Measurements from ENCODE around the gene TRIO. TPM values are rescaled to one million over a fixed set of nuclear protein-coding genes. Genes with fewer than 3 reads are reported as not detected.
A peak's percentile ranks its signal among the peaks of the same experiment; 100 is the strongest.
"Not testable (repeated sequence)": the region's sequence is repeated elsewhere in the genome, so short reads cannot be mapped to it uniquely, and the experiment has no call there.

TRIO gene
- total RNA-seq, 1 donor from 2014 or later = 170 TPM

DNA sequence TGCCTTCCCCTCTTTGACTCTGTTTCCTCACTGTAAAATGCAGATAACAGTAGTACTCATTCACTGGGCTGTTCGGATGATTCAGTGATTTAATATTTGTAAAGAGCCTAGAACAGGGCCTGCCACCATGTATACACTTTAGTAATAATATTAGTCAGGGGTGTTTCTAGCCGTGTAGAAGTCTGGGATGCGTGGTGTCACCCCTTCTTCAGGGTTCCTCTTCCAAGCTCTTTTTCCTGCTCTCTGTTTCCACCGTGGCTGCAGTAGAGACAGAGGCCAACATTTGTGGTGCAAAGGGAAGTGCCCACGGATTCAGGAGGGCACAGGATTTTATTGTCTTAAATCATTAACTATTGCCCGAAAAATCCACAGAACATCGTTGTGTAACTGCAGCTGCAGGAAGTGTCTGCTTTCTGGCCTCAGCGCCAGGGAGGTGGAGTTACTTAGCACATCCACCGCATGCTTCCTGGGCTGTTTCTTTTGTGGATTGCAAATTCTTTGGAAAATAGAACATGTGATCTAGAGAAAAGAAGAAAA is 61.7 kb downstream of the TRIO start:
- peak overlapping the region; percentile 19 for H3K4me3 ChIP-seq (ENCODE audit: low read depth, low read length)
- peak; percentile 80 for DNase-seq (ENCODE audit: low read depth)
- TF ChIP-seq CTCF (conservative IDR thresholded peaks at IDR 0.05; ENCODE audit: low read depth, low read length) = no peak

- DNase-seq (ENCODE audit: low read depth) = no peak
- no peak for TF ChIP-seq CTCF (conservative IDR thresholded peaks at IDR 0.05; ENCODE audit: low read depth, low read length)
- no peak overlapping the region for H3K4me3 ChIP-seq (ENCODE audit: low read depth, low read length)
Measured at GRCh38 chr5:14206028-14206725, 63.0 kb downstream of the TRIO start.

DNA sequence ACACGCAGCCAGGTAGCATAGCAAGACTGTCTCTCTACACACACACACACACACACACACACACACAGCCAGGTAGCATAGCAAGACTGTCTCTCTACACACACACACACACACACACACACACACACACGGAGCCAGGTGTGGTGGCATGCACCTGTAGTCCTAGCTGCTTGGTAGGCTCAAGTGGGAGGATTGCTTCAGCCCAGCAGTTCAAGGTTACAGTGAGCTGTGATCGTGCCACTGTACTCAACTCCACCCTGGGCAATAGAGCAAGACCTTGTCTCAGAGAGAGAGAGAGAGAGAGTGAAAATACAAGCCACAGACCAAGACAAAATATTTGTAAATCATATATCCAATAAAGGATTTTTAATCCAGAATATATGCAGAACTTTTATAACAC is 64.3 kb downstream of the TRIO start:
- DNase-seq (ENCODE audit: low read depth); H3K4me3 ChIP-seq (ENCODE audit: low read depth, low read length): not testable (repeated sequence)

DNA sequence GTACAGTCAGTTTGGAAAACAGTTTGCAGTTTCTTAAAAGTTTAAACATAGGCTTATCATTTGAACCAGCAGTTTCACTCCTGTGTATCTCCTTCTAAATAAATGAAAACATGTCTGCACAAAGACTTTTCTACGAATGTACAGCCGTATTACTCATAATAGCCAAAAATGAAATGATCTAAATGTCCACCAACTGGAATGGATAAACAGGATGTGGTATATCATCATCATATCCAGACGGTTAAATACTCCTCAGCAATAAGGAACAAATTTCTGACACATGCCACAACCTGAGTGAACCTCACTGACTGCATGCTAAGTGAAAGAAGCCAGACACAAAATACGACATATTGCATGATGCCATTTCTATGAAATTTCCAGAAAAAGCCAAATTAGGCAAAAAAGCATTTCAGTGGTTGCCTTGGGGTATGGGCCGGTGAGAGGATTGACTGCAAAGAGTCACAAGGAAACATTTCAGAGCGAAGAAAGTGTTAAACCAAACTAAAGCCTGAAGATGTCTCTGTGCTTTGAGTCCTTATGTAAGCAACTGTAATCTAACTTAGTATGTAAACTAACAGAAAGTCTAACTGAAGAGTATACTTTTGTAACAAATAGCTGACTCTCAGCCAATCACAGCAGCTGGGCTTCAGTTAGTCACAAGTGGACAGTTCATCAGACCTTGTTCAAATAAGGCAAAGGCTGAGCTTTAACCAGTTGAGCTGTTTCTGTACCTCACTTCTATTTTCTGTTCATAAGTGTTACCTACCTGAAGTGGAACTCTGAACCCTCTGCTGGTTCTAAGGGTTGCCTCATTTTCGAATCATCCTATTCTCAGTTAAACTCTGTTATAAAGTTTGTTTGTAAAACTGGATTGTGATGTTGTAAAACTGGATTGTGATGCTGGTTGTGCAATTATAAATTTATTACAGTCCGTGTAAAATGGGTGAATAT is 65.2 kb downstream of the TRIO start:
- no peak overlapping the region for H3K4me3 ChIP-seq (ENCODE audit: low read depth, low read length)
- TF ChIP-seq CTCF (conservative IDR thresholded peaks at IDR 0.05; ENCODE audit: low read depth, low read length) = peak; percentile 6
- DNase-seq (ENCODE audit: low read depth) = no peak

DNA sequence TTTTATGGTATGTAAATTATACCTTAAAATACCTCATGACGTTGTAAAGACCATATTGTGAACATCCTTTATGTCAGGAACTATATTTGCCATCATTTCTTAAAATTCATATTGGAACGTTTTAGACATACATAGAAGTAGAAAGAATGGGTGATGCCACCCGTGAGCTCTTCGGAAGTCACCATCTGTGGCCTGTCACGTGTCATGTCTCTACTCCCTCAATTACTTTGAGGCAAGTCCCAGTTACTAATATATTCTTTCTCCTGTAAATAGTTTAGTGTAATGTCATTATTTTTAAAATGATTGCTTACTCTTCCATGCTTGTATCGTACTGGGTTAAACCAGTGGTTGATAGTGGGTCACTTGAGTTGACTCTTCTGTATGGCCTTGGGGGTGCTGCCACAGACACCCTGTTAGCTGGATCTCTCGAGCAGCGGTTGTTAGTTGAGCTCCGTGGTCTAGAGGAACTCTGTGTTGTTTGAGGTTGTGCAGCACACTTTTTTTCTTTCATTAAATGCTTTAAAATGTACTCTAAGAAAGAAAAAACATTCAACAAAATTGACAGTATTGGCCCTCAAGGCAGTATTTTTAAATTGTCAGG is 66.2 kb downstream of the TRIO start:
- no peak overlapping the region for H3K4me3 ChIP-seq (ENCODE audit: low read depth, low read length)
- TF ChIP-seq CTCF (conservative IDR thresholded peaks at IDR 0.05; ENCODE audit: low read depth, low read length) = no peak

DNA sequence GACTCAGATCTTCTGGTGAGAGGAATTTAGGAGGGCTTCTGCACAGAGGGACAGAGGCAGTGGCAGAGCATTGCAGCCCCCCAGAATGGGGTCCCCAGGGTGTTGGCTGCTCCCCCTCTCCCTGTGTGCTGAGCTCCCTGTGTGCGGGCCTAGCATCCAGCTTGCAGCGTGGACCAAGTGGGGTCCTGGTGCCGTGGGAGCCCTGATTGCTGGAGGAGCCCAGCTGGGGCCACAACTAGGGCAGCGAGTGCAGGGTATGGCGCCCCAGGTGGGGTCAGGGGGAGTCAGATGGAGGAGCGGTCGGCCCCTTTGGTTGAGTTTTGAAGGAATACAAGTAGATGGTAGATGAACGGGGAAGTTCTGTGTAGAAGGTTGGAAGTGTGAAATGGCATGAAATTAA is 66.7 kb downstream of the TRIO start:
- DNase-seq (ENCODE audit: low read depth) = no peak
- no peak for TF ChIP-seq CTCF (conservative IDR thresholded peaks at IDR 0.05; ENCODE audit: low read depth, low read length)
- no peak overlapping the region for H3K4me3 ChIP-seq (ENCODE audit: low read depth, low read length)

More for the DNA sequence above, 66.2 kb downstream of the TRIO start:
- DNase-seq (ENCODE audit: low read depth) = no peak

GRCh38 chr5:14210729-14211128 is 67.6 kb downstream of the TRIO start:
- no peak overlapping the region for H3K4me3 ChIP-seq (ENCODE audit: low read depth, low read length)
- TF ChIP-seq CTCF (conservative IDR thresholded peaks at IDR 0.05; ENCODE audit: low read depth, low read length) = no peak
- DNase-seq (ENCODE audit: low read depth) = no peak
